ENCODE measurements around the gene CDCA3. TPM values are rescaled to one million over a fixed set of nuclear protein-coding genes. Genes with fewer than 3 reads are reported as not detected.
A peak's percentile ranks its signal among the peaks of the same experiment; 100 is the strongest.

CDCA3 gene
- total and polyA plus RNA-seq, 2 experiments from 2014 or later = 47.4 to 75.6 TPM

GRCh38 chr12:6824901-6825381 is 26.1 kb downstream of the CDCA3 start:
- Mint-ChIP-seq H3K4me1 (peaks cover 59% of the 10 kb centered on the region), H3K27me3 (ENCODE audit: insufficient read depth, low read depth, poor library complexity) (peaks cover 31% of the 10 kb centered on the region), H3K9me3 (no peaks in the 10 kb centered on the region), H3K4me3 (peak overlapping the region; percentile 66), H3K36me3 (ENCODE audit: low read depth) (peaks cover 9% of the 10 kb centered on the region; the same call in 2 of the 3 replicates), H3K27ac (no peak overlapping the region)
- Histone ChIP-seq H3K27me3 (ENCODE audit: insufficient read depth) (peaks cover 53% of the 10 kb centered on the region), H3K9me2 (ENCODE audit: insufficient read depth) (no peaks in the 10 kb centered on the region), H3K4me2 (peak overlapping the region; percentile 88), H2AFZ (no peak overlapping the region), H3K79me2 (replicated peaks; ENCODE audit: insufficient read depth) (peaks cover 5% of the 10 kb centered on the region), H3K36me3 (ENCODE audit: insufficient read depth) (no peaks in the 10 kb centered on the region), H3F3A (replicated peaks; ENCODE audit: low read depth) (peaks cover 20% of the 10 kb centered on the region), H3K4me3 (peak overlapping the region; percentile 63), H3K4me1 (ENCODE audit: insufficient read depth) (peaks cover 47% of the 10 kb centered on the region), H4K20me1 (replicated peaks; ENCODE audit: insufficient read depth) (no peaks in the 10 kb centered on the region), H3K27ac (ENCODE audit: low read depth) (no peak overlapping the region)
- ATAC-seq (no peak), DNase-seq (ENCODE audit: low spot score) (no peak)
- TF ChIP-seq ETS1 (IDR thresholded peaks at IDR 0.05) (no peak), ZNF114 (CRISPR knock-in tag; IDR thresholded peaks at IDR 0.05) (no peak), POLR2AphosphoS5 (IDR thresholded peaks at IDR 0.05; ENCODE audit: low read depth) (peak; percentile 15; the same call in 1 of the 2 replicates)

- Histone ChIP-seq H3K79me2 (replicated peaks; ENCODE audit: insufficient read depth) (no peaks in the 10 kb centered on the region), H3K4me3 (no peak overlapping the region), H4K20me1 (replicated peaks; ENCODE audit: insufficient read depth) (no peaks in the 10 kb centered on the region), H3K27me3 (ENCODE audit: insufficient read depth) (peaks cover 57% of the 10 kb centered on the region), H3F3A (replicated peaks; ENCODE audit: low read depth) (peaks cover 21% of the 10 kb centered on the region), H3K9me2 (ENCODE audit: insufficient read depth) (no peaks in the 10 kb centered on the region), H2AFZ (no peak overlapping the region), H3K4me1 (ENCODE audit: insufficient read depth) (peaks cover 49% of the 10 kb centered on the region), H3K4me2 (no peak overlapping the region), H3K36me3 (ENCODE audit: insufficient read depth) (no peaks in the 10 kb centered on the region), H3K27ac (ENCODE audit: low read depth) (no peak overlapping the region)
- DNase-seq (ENCODE audit: low spot score) (no peak), ATAC-seq (no peak)
- no peak overlapping the region for H3K27ac Mint-ChIP-seq
- no peak overlapping the region; the same call in 2 of the 3 replicates for H3K4me3 Mint-ChIP-seq
- H3K4me1 Mint-ChIP-seq = peaks cover 65% of the 10 kb centered on the region
- H3K27me3 Mint-ChIP-seq (ENCODE audit: insufficient read depth, low read depth, poor library complexity) = peaks cover 35% of the 10 kb centered on the region
- H3K36me3 Mint-ChIP-seq (ENCODE audit: low read depth) = peaks cover 7% of the 10 kb centered on the region; the same call in 2 of the 3 replicates
- no peaks in the 10 kb centered on the region for H3K9me3 Mint-ChIP-seq
- no peak for TF ChIP-seq CREB1 (CRISPR knock-in tag; IDR thresholded peaks at IDR 0.05; ENCODE audit: low read depth)
- TF ChIP-seq ETS1 (IDR thresholded peaks at IDR 0.05) = no peak
- TF ChIP-seq ZNF462 (CRISPR knock-in tag; IDR thresholded peaks at IDR 0.05) = no peak
- no peak for TF ChIP-seq ZNF114 (CRISPR knock-in tag; IDR thresholded peaks at IDR 0.05)
- no peak; a peak in 1 of 4 replicates for TF ChIP-seq CTCF (conservative IDR thresholded peaks at IDR 0.05; ENCODE audit: low read depth in 2 of 2)
- no peak for TF ChIP-seq ZNF331 (CRISPR knock-in tag; IDR thresholded peaks at IDR 0.05; ENCODE audit: low read depth)
- no peak for TF ChIP-seq EZH2 (IDR thresholded peaks at IDR 0.05; ENCODE audit: low read depth, unreplicated experiment)
- TF ChIP-seq JUNB (IDR thresholded peaks at IDR 0.05; ENCODE audit: unreplicated experiment) = no peak
These were observed 26.9 kb downstream of the CDCA3 start for GRCh38 chr12:6824085-6824775.

All from GM23338 (cell line).